Measurements from ENCODE around the gene IPO4. TPM values are rescaled to one million over a fixed set of nuclear protein-coding genes. Genes with fewer than 3 reads are reported as not detected.
A peak's percentile ranks its signal among the peaks of the same experiment; 100 is the strongest.

Gene IPO4
- total and polyA plus RNA-seq, 2 experiments from 2014 or later = 34.2 to 105 TPM

DNA sequence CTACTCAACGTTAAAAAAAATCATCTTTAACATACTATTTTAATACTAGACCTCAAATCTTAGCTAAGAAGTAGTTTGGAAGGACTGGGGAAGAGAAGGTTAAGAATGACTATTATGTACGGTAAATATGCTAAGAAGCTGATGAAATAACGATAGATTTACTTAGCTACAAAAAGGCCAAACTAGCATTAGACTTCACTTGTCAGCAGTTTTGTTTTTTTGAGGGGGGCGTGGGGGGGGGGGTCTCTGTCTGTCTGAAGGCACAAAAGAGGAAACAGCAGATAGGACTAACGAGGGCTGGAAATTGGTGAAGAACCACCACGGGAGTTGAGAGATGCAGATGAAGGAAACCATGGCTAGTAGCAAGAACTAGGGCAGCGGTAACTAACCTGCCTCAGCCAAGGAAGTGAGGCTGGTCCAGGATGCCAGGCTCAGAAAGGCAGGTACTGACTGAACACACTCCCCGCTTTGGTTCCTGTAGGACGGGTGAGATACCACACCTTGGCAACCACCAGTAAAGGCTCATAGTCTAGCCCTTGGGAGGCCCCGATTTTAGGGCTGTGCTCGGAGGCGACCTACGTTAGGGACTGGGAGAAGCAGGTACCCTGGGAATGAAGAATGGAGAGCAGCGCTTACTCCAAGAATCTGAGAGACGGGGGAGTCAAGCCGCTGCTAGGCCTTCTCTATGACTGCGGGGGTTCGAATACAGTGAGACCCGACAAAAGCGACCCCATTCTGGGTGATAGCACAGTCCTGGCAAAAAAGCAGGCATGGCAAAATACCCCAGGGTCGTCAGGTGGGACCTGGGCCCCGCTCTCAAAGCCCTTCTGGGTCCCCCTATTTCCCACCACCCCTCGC is 42.9 kb upstream of the IPO4 start:
- H3K4me1 Mint-ChIP-seq = peaks cover 17% of the 10 kb centered on the region
- H3K4me3 ChIP-seq = peak overlapping the region; percentile 81
- peak overlapping the region; percentile 95 for H3K27ac Mint-ChIP-seq
- H3K79me2 ChIP-seq (replicated peaks; ENCODE audit: insufficient read depth) = peaks cover 67% of the 10 kb centered on the region
- H2AFZ ChIP-seq = peak overlapping the region; percentile 86
- DNase-seq (ENCODE audit: low spot score) (peak; percentile 76), ATAC-seq (peak; percentile 82)
- peaks cover 18% of the 10 kb centered on the region for H3K36me3 Mint-ChIP-seq (ENCODE audit: low read depth)
- H4K20me1 ChIP-seq (replicated peaks; ENCODE audit: insufficient read depth) = peaks cover 10% of the 10 kb centered on the region
- no peaks in the 10 kb centered on the region for H3K27me3 ChIP-seq (ENCODE audit: insufficient read depth)
- peak overlapping the region; percentile 93 for H3K27ac ChIP-seq (ENCODE audit: low read depth)
- H3K27me3 Mint-ChIP-seq (ENCODE audit: insufficient read depth, low read depth, poor library complexity) = peaks cover 7% of the 10 kb centered on the region
- H3K9me3 Mint-ChIP-seq = no peaks in the 10 kb centered on the region
- H3K36me3 ChIP-seq (ENCODE audit: insufficient read depth) = peaks cover 6% of the 10 kb centered on the region; the same call in 1 of the 2 replicates
- H3K4me2 ChIP-seq = peak overlapping the region; percentile 97
- peak overlapping the region; percentile 91 for H3K4me3 Mint-ChIP-seq
- TF ChIP-seq JUNB (IDR thresholded peaks at IDR 0.05; ENCODE audit: unreplicated experiment) (no peak), ZNF114 (CRISPR knock-in tag; IDR thresholded peaks at IDR 0.05) (no peak), EZH2 (IDR thresholded peaks at IDR 0.05; ENCODE audit: low read depth, unreplicated experiment) (no peak), POLR2AphosphoS5 (IDR thresholded peaks at IDR 0.05; ENCODE audit: low read depth) (no peak), NANOG (IDR thresholded peaks at IDR 0.05; ENCODE audit: borderline replicate concordance) (no peak)
- TF ChIP-seq, protein P1, sequence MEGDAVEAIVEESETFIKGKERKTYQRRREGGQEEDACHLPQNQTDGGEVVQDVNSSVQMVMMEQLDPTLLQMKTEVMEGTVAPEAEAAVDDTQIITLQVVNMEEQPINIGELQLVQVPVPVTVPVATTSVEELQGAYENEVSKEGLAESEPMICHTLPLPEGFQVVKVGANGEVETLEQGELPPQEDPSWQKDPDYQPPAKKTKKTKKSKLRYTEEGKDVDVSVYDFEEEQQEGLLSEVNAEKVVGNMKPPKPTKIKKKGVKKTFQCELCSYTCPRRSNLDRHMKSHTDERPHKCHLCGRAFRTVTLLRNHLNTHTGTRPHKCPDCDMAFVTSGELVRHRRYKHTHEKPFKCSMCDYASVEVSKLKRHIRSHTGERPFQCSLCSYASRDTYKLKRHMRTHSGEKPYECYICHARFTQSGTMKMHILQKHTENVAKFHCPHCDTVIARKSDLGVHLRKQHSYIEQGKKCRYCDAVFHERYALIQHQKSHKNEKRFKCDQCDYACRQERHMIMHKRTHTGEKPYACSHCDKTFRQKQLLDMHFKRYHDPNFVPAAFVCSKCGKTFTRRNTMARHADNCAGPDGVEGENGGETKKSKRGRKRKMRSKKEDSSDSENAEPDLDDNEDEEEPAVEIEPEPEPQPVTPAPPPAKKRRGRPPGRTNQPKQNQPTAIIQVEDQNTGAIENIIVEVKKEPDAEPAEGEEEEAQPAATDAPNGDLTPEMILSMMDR (conservative IDR thresholded peaks at IDR 0.05; ENCODE audit: low read depth in 2 of 2) = no peak
- peaks cover 7% of the 10 kb centered on the region; the same call in 1 of the 2 replicates for H3F3A ChIP-seq (replicated peaks; ENCODE audit: low read depth)
- no peaks in the 10 kb centered on the region for H3K9me2 ChIP-seq (ENCODE audit: insufficient read depth)
- H3K4me1 ChIP-seq (ENCODE audit: insufficient read depth) = peaks cover 15% of the 10 kb centered on the region

DNA sequence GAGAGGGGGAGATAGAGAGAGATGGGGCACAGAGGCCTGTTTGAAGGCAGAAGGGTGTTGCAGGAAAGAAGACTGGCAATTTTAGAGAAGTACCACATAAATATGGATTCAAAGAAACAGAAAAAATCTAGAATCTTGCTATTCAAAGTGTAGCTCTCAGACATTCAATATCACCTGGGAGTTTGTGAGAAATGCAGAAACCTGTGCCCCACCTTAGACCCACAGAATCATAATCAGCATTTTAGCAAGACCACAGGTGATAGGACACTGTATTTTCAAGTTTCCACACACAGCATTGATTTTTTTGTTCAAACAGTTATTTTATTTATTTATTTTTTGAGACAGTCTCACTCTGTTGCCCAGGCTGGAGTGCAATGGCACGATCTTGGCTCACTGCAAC is 40.3 kb upstream of the IPO4 start:
- Mint-ChIP-seq H3K27me3 (ENCODE audit: insufficient read depth, low read depth, poor library complexity) (peaks cover 7% of the 10 kb centered on the region), H3K9me3 (no peaks in the 10 kb centered on the region), H3K4me1 (peaks cover 11% of the 10 kb centered on the region), H3K36me3 (ENCODE audit: low read depth) (peaks cover 9% of the 10 kb centered on the region), H3K4me3 (no peak overlapping the region; the same call in 2 of the 3 replicates), H3K27ac (no peak overlapping the region)
- Histone ChIP-seq H3K4me3 (no peak overlapping the region), H3F3A (replicated peaks; ENCODE audit: low read depth) (peaks cover 7% of the 10 kb centered on the region; the same call in 1 of the 2 replicates), H3K79me2 (replicated peaks; ENCODE audit: insufficient read depth) (peaks cover 84% of the 10 kb centered on the region), H4K20me1 (replicated peaks; ENCODE audit: insufficient read depth) (peaks cover 20% of the 10 kb centered on the region), H3K27ac (ENCODE audit: low read depth) (no peak overlapping the region), H3K4me1 (ENCODE audit: insufficient read depth) (peaks cover 13% of the 10 kb centered on the region), H2AFZ (no peak overlapping the region), H3K4me2 (no peak overlapping the region), H3K36me3 (ENCODE audit: insufficient read depth) (peaks cover 12% of the 10 kb centered on the region), H3K27me3 (ENCODE audit: insufficient read depth) (no peaks in the 10 kb centered on the region), H3K9me2 (ENCODE audit: insufficient read depth) (no peaks in the 10 kb centered on the region)
- DNase-seq (ENCODE audit: low spot score) (no peak), ATAC-seq (no peak)
- TF ChIP-seq ZNF114 (CRISPR knock-in tag; IDR thresholded peaks at IDR 0.05) (no peak), EZH2phosphoT487 (IDR thresholded peaks at IDR 0.05; ENCODE audit: unreplicated experiment) (no peak)
- TF ChIP-seq, protein P1 (conservative IDR thresholded peaks at IDR 0.05; ENCODE audit: low read depth in 2 of 2) = no peak
- TF ChIP-seq, protein P2, sequence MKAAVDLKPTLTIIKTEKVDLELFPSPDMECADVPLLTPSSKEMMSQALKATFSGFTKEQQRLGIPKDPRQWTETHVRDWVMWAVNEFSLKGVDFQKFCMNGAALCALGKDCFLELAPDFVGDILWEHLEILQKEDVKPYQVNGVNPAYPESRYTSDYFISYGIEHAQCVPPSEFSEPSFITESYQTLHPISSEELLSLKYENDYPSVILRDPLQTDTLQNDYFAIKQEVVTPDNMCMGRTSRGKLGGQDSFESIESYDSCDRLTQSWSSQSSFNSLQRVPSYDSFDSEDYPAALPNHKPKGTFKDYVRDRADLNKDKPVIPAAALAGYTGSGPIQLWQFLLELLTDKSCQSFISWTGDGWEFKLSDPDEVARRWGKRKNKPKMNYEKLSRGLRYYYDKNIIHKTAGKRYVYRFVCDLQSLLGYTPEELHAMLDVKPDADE (IDR thresholded peaks at IDR 0.05) = no peak
